ENCODE data around the gene MACROD2. TPM values are rescaled to one million over a fixed set of nuclear protein-coding genes. Genes with fewer than 3 reads are reported as not detected.

Gene MACROD2
- total and polyA plus RNA-seq, 2 experiments from 2014 or later, result 2.8 to 4.3 TPM

- Histone ChIP-seq H3K79me2 (replicated peaks; ENCODE audit: insufficient read depth) (no peaks in the 10 kb centered on the region), H3F3A (replicated peaks; ENCODE audit: low read depth) (no peaks in the 10 kb centered on the region), H3K4me1 (ENCODE audit: insufficient read depth) (no peaks in the 10 kb centered on the region), H3K4me2 (no peak overlapping the region), H3K27me3 (ENCODE audit: insufficient read depth) (no peaks in the 10 kb centered on the region), H4K20me1 (replicated peaks; ENCODE audit: insufficient read depth) (no peaks in the 10 kb centered on the region), H3K4me3 (no peak overlapping the region), H2AFZ (no peak overlapping the region), H3K27ac (ENCODE audit: low read depth) (no peak overlapping the region), H3K9me2 (ENCODE audit: insufficient read depth) (peaks cover 17% of the 10 kb centered on the region), H3K36me3 (ENCODE audit: insufficient read depth) (no peaks in the 10 kb centered on the region)
- Mint-ChIP-seq H3K27ac (no peak overlapping the region), H3K4me3 (no peak overlapping the region), H3K27me3 (ENCODE audit: insufficient read depth, low read depth, poor library complexity) (no peaks in the 10 kb centered on the region), H3K36me3 (ENCODE audit: low read depth) (no peaks in the 10 kb centered on the region), H3K4me1 (peaks cover 5% of the 10 kb centered on the region; the same call in 2 of the 3 replicates), H3K9me3 (no peaks in the 10 kb centered on the region; the same call in 2 of the 3 replicates)
- DNase-seq (ENCODE audit: low spot score), result no peak
- no peak for ATAC-seq
- no peak for TF ChIP-seq EZH2 (IDR thresholded peaks at IDR 0.05; ENCODE audit: low read depth, unreplicated experiment)
- TF ChIP-seq, protein P1, sequence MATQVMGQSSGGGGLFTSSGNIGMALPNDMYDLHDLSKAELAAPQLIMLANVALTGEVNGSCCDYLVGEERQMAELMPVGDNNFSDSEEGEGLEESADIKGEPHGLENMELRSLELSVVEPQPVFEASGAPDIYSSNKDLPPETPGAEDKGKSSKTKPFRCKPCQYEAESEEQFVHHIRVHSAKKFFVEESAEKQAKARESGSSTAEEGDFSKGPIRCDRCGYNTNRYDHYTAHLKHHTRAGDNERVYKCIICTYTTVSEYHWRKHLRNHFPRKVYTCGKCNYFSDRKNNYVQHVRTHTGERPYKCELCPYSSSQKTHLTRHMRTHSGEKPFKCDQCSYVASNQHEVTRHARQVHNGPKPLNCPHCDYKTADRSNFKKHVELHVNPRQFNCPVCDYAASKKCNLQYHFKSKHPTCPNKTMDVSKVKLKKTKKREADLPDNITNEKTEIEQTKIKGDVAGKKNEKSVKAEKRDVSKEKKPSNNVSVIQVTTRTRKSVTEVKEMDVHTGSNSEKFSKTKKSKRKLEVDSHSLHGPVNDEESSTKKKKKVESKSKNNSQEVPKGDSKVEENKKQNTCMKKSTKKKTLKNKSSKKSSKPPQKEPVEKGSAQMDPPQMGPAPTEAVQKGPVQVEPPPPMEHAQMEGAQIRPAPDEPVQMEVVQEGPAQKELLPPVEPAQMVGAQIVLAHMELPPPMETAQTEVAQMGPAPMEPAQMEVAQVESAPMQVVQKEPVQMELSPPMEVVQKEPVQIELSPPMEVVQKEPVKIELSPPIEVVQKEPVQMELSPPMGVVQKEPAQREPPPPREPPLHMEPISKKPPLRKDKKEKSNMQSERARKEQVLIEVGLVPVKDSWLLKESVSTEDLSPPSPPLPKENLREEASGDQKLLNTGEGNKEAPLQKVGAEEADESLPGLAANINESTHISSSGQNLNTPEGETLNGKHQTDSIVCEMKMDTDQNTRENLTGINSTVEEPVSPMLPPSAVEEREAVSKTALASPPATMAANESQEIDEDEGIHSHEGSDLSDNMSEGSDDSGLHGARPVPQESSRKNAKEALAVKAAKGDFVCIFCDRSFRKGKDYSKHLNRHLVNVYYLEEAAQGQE (IDR thresholded peaks at IDR 0.05; ENCODE audit: unreplicated experiment), result no peak
- no peak for TF ChIP-seq ETS1 (IDR thresholded peaks at IDR 0.05)
- TF ChIP-seq ZNF114 (CRISPR knock-in tag; IDR thresholded peaks at IDR 0.05), result no peak
- TF ChIP-seq CREB1 (CRISPR knock-in tag; IDR thresholded peaks at IDR 0.05; ENCODE audit: low read depth), result no peak
- TF ChIP-seq ZNF331 (CRISPR knock-in tag; IDR thresholded peaks at IDR 0.05; ENCODE audit: low read depth), result no peak
- no peak for TF ChIP-seq NANOG (IDR thresholded peaks at IDR 0.05; ENCODE audit: borderline replicate concordance)
- TF ChIP-seq STAT1 (IDR thresholded peaks at IDR 0.05; ENCODE audit: unreplicated experiment), result no peak
- TF ChIP-seq POLR2AphosphoS5 (IDR thresholded peaks at IDR 0.05; ENCODE audit: low read depth), result no peak
- no peak for TF ChIP-seq ZNF462 (CRISPR knock-in tag; IDR thresholded peaks at IDR 0.05)
- no peak for TF ChIP-seq EZH2phosphoT487 (IDR thresholded peaks at IDR 0.05; ENCODE audit: unreplicated experiment)
- no peak for TF ChIP-seq CTCF (conservative IDR thresholded peaks at IDR 0.05; ENCODE audit: low read depth in 2 of 2)
- TF ChIP-seq JUNB (IDR thresholded peaks at IDR 0.05; ENCODE audit: unreplicated experiment), result no peak
Measured at GRCh38 chr20:15909995-15910394, 1914.7 kb downstream of the MACROD2 start.

Data from GM23338 (cell line).